GM19238 (cell line): Measurements from ENCODE around the gene GPR146.

Source experiments
- DNase-seq: peaks from one replicate; pipeline ENCODE4 v3.0.0; 2011; ENCODE audit warnings: low spot score; ENCODE audit not compliant: insufficient read length

Gene GPR146

GRCh38 chr7:1091644-1092027 is 47.3 kb downstream of the GPR146 start:
- no peak for DNase-seq

GRCh38 chr7:1092161-1092632 is 47.9 kb downstream of the GPR146 start:
- no peak for DNase-seq

GRCh38 chr7:1092806-1093501 is 48.6 kb downstream of the GPR146 start:
- DNase-seq = no peak

- DNase-seq = no peak
Observed at GRCh38 chr7:1093502-1093843, 49.1 kb downstream of the GPR146 start.

GRCh38 chr7:1093916-1094508 is 49.7 kb downstream of the GPR146 start:
- no peak for DNase-seq

GRCh38 chr7:1094870-1095269 is 50.5 kb downstream of the GPR146 start:
- no peak for DNase-seq

- no peak for DNase-seq
Observed at GRCh38 chr7:1095621-1096155, 51.3 kb downstream of the GPR146 start.

- DNase-seq = no peak
Observed at GRCh38 chr7:1096156-1097119, 52.1 kb downstream of the GPR146 start.

- no peak for DNase-seq
Observed at GRCh38 chr7:1097120-1097504, 52.8 kb downstream of the GPR146 start.

GRCh38 chr7:1098243-1099153 is 54.2 kb downstream of the GPR146 start:
- DNase-seq = no peak

- no peak for DNase-seq
Observed at GRCh38 chr7:1099154-1099542, 54.8 kb downstream of the GPR146 start.

GRCh38 chr7:1099637-1100036 is 55.3 kb downstream of the GPR146 start:
- no peak for DNase-seq

- no peak for DNase-seq
Observed at GRCh38 chr7:1100386-1100785, 56.0 kb downstream of the GPR146 start.

GRCh38 chr7:1100834-1101562 is 56.7 kb downstream of the GPR146 start:
- no peak for DNase-seq

- no peak for DNase-seq
Observed at GRCh38 chr7:1101563-1102431, 57.5 kb downstream of the GPR146 start.

- peak; percentile 63 for DNase-seq
Observed at GRCh38 chr7:1103009-1103788, 58.9 kb downstream of the GPR146 start.

- DNase-seq = no peak
Observed at GRCh38 chr7:1103789-1104515, 59.6 kb downstream of the GPR146 start.
